Hepatocyte (in vitro differentiated cells): ENCODE data around the gene ABCA13.

Experiments
- EZH2phosphoT487 ChIP-seq: fragments of 200-600 bp; sonication (generic); IDR thresholded peaks from one replicate; pipeline ENCODE4 v1.6.1; 2018; ENCODE audit warnings: antibody characterized with exemption, mild to moderate bottlenecking, low read depth, moderate library complexity; ENCODE audit not compliant: unreplicated experiment, severe bottlenecking
- TF ChIP-seq, protein P1 (sequence below): fragments of 200-600 bp; sonication (generic); IDR thresholded peaks from 2 replicates; pipeline ENCODE4 v1.5.1; 2016; ENCODE audit warnings: antibody characterized with exemption, mild to moderate bottlenecking; ENCODE audit not compliant: poor library complexity

DNA sequence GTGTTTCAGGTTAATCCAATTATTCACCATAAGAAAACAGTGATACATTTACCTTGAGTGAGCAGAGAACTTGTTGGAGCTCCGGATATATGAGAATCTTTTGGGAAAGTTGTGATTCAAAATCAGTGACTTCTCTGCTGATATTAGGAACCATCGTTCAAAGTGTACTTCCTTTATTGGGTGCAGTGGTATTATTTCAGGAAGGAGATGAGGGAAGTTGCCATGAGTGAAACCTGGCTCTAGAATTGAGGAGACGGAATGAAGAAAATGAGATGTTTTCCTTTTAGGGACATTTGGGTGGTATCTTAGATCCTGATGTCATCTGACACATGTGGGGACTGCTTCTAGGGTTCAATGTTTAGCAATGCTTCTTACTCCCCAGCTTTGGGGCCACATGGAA, 343.9 kb downstream of the ABCA13 start:
- no peak for TF ChIP-seq EZH2phosphoT487
- TF ChIP-seq, protein P1, sequence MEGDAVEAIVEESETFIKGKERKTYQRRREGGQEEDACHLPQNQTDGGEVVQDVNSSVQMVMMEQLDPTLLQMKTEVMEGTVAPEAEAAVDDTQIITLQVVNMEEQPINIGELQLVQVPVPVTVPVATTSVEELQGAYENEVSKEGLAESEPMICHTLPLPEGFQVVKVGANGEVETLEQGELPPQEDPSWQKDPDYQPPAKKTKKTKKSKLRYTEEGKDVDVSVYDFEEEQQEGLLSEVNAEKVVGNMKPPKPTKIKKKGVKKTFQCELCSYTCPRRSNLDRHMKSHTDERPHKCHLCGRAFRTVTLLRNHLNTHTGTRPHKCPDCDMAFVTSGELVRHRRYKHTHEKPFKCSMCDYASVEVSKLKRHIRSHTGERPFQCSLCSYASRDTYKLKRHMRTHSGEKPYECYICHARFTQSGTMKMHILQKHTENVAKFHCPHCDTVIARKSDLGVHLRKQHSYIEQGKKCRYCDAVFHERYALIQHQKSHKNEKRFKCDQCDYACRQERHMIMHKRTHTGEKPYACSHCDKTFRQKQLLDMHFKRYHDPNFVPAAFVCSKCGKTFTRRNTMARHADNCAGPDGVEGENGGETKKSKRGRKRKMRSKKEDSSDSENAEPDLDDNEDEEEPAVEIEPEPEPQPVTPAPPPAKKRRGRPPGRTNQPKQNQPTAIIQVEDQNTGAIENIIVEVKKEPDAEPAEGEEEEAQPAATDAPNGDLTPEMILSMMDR = no peak
